ENCODE measurements around the gene GMPPA. TPM values are rescaled to one million over a fixed set of nuclear protein-coding genes. Genes with fewer than 3 reads are reported as not detected.
A peak's percentile ranks its signal among the peaks of the same experiment; 100 is the strongest.

Gene GMPPA
- total RNA-seq, 1 experiment from 2014 or later, result 32.0 TPM

GRCh38 chr2:219499555-219499954 lies 864 bp downstream of the GMPPA start:
- Histone ChIP-seq H4K8ac (replicated peaks; ENCODE audit: insufficient read length, low read depth, low read length) (no peak overlapping the region), H3K9ac (ENCODE audit: extremely low read depth, insufficient read length, low read length) (no peak overlapping the region), H3K79me1 (ENCODE audit: insufficient read depth, low read depth, low read length, poor library complexity, severe bottlenecking) (no peaks in the 10 kb centered on the region), H3K27me3 (ENCODE audit: insufficient read depth, low read length) (peaks cover 15% of the 10 kb centered on the region; the same call in 1 of the 2 replicates), H2BK20ac (ENCODE audit: low read depth, low read length, poor library complexity, severe bottlenecking) (no peak overlapping the region), H2AFZ (ENCODE audit: low read length) (no peak overlapping the region), H3K4me1 (ENCODE audit: insufficient read depth, low read length) (peaks cover 12% of the 10 kb centered on the region; the same call in 1 of the 2 replicates), H3T11ph (ENCODE audit: low read length) (no peak overlapping the region), H4K20me1 (ENCODE audit: control insufficient read depth, insufficient read depth, insufficient read length) (peaks cover 5% of the 10 kb centered on the region), H3K18ac (ENCODE audit: insufficient read length, low read depth, low read length) (no peak overlapping the region), H3K4me2 (ENCODE audit: insufficient read depth, insufficient read length, low read length) (peak overlapping the region; percentile 85), H3K4ac (ENCODE audit: low read depth, low read length) (no peak overlapping the region), H3K14ac (ENCODE audit: insufficient read depth, low read length) (no peak overlapping the region), H4K91ac (ENCODE audit: insufficient read length, low read depth, low read length) (no peak overlapping the region), H3K23ac (ENCODE audit: insufficient read length, low read depth, low read length) (no peak overlapping the region), H4K5ac (ENCODE audit: insufficient read length, low read depth, low read length) (no peak overlapping the region), H2BK12ac (ENCODE audit: insufficient read length, low read depth, low read length) (no peak overlapping the region), H3K56ac (ENCODE audit: insufficient read length, low read depth, low read length) (no peak overlapping the region), H3K9me3 (ENCODE audit: control insufficient read depth, low read depth, low read length) (no peaks in the 10 kb centered on the region), H2BK15ac (ENCODE audit: low read depth, low read length) (no peak overlapping the region), H2AK5ac (ENCODE audit: insufficient read length, low read length) (no peak overlapping the region), H3K27ac (ENCODE audit: insufficient read length, low read depth, low read length) (no peak overlapping the region), H2BK5ac (ENCODE audit: insufficient read length, low read length) (no peak overlapping the region), H3K79me2 (ENCODE audit: insufficient read depth, low read length) (no peaks in the 10 kb centered on the region), H3K23me2 (ENCODE audit: insufficient read length, low read depth, low read length, poor library complexity, severe bottlenecking) (peaks cover 24% of the 10 kb centered on the region), H2BK120ac (ENCODE audit: low read depth, low read length, poor library complexity, severe bottlenecking) (no peak overlapping the region)
- Mint-ChIP-seq H3K36me3 (ENCODE audit: insufficient read depth in 1 of 3, low read depth in 3 of 3) (peaks cover 9 to 12% (median 9%) of the 10 kb centered on the region in 3 experiments), H3K9me3 (no peaks in the 10 kb centered on the region; a peak in 1 of 5 replicates), H3K27me3 (ENCODE audit: low read depth) (peaks cover 35% of the 10 kb centered on the region), H3K27ac (peak overlapping the region in 1 of 3 experiments; percentile 78; a peak in 1 of 7 replicates), H3K4me1 (peaks cover 36 to 52% of the 10 kb centered on the region in 2 experiments), H3K4me3 (peak overlapping the region; percentile 81 to 96)
- TF ChIP-seq, protein P1, sequence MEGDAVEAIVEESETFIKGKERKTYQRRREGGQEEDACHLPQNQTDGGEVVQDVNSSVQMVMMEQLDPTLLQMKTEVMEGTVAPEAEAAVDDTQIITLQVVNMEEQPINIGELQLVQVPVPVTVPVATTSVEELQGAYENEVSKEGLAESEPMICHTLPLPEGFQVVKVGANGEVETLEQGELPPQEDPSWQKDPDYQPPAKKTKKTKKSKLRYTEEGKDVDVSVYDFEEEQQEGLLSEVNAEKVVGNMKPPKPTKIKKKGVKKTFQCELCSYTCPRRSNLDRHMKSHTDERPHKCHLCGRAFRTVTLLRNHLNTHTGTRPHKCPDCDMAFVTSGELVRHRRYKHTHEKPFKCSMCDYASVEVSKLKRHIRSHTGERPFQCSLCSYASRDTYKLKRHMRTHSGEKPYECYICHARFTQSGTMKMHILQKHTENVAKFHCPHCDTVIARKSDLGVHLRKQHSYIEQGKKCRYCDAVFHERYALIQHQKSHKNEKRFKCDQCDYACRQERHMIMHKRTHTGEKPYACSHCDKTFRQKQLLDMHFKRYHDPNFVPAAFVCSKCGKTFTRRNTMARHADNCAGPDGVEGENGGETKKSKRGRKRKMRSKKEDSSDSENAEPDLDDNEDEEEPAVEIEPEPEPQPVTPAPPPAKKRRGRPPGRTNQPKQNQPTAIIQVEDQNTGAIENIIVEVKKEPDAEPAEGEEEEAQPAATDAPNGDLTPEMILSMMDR (conservative IDR thresholded peaks at IDR 0.05), result no peak
- no peak for DNase-seq
- WGBS (ENCODE audit: extremely low coverage, insufficient read length, low lambda C conversion rate), result no CpG with 5 or more reads among the region's 1 CpG
